IMR-90 (cell line): ENCODE data around the gene OGFR. TPM values are rescaled to one million over a fixed set of nuclear protein-coding genes. Genes with fewer than 3 reads are reported as not detected.

Experiments
- ATAC-seq: fragments of 200-7000 bp; cut with Tn5 transposase; 2 replicates; pipeline ENCODE4 v1.9.1; 2020; ENCODE audit warnings: low read depth, mild to moderate bottlenecking, moderate library complexity
- BruUV-seq: library from RNA; stranded (reverse); fragments of 400-500 nt; replicated peaks from 2 replicates; lab custom pipeline; 2021; lab: Mats Ljungman, UMichigan
- CTCF ChIA-PET: fragments of 300-600 bp; formaldehyde crosslinking; extraction: SDS; loops from one replicate; lab custom pipeline; 2021; ENCODE audit warnings: antibody characterized with exemption; lab: Yijun Ruan, JAX
- POLR2A ChIA-PET: fragments of 300-600 bp; sonication (Branson Sonifier 250); formaldehyde crosslinking; loops from one replicate; lab custom pipeline; 2022; ENCODE audit warnings: antibody characterized with exemption; ENCODE audit not compliant: unreplicated experiment; lab: Charles Lee
- DNase-seq: peaks from one replicate; pipeline ENCODE4 v3.0.0; 2013
- H2AFZ ChIP-seq: replicated peaks from 2 replicates; pipeline ENCODE3; 2013; ENCODE audit warnings: low read length, mild to moderate bottlenecking; ENCODE audit not compliant: poor library complexity
- H2AK5ac ChIP-seq: 2 replicates; pipeline ENCODE4 v1.6.1; 2013; ENCODE audit warnings: low read depth, low read length, inconsistent platforms
- H2AK9ac ChIP-seq: replicated peaks from 2 replicates; pipeline ENCODE3; 2013; ENCODE audit warnings: mild to moderate bottlenecking, low read depth, low read length, moderate library complexity; ENCODE audit not compliant: poor library complexity
- H2BK120ac ChIP-seq: 2 replicates; pipeline ENCODE4 v1.6.1; 2013; ENCODE audit warnings: low read depth, low read length, inconsistent platforms
- H2BK15ac ChIP-seq: 3 replicates; pipeline ENCODE4 v1.6.1; 2013; ENCODE audit warnings: low read depth, low read length, inconsistent platforms
- H2BK20ac ChIP-seq: 2 replicates; pipeline ENCODE4 v1.6.1; 2013; ENCODE audit warnings: low read depth, mild to moderate bottlenecking, inconsistent platforms, low read length, moderate library complexity
- H2BK5ac ChIP-seq: 2 replicates; pipeline ENCODE4 v1.6.1; 2013; ENCODE audit warnings: mild to moderate bottlenecking, low read depth, low read length, inconsistent platforms; ENCODE audit not compliant: poor library complexity, severe bottlenecking
- H3K14ac ChIP-seq: replicated peaks from 2 replicates; pipeline ENCODE4 v1.6.1; 2013; ENCODE audit warnings: low read depth, low read length, inconsistent platforms
- H3K18ac ChIP-seq: 2 replicates; pipeline ENCODE4 v1.6.1; 2013; ENCODE audit warnings: low read depth, low read length, control low read depth
- H3K23ac ChIP-seq: 2 replicates; pipeline ENCODE4 v1.6.1; 2013; ENCODE audit warnings: low read depth, low read length, inconsistent platforms
- H3K27ac ChIP-seq: 2 replicates; pipeline ENCODE4 v1.5.1; 2013; ENCODE audit warnings: mild to moderate bottlenecking, control low read depth, low read length; ENCODE audit not compliant: insufficient read depth
- H3K27me3 ChIP-seq: 2 replicates; pipeline ENCODE4 v1.6.1; 2013; ENCODE audit warnings: low read length; ENCODE audit not compliant: control insufficient read depth, insufficient read depth
- H3K36me3 ChIP-seq: 2 replicates; pipeline ENCODE4 v1.6.1; 2013; ENCODE audit warnings: low read length, mixed read lengths; ENCODE audit not compliant: control insufficient read depth, insufficient read depth
- H3K4ac ChIP-seq: 2 replicates; pipeline ENCODE4 v1.6.1; 2013; ENCODE audit warnings: low read depth, low read length, inconsistent platforms
- H3K4me1 ChIP-seq: 2 replicates; pipeline ENCODE4 v1.6.1; 2013; ENCODE audit warnings: low read length, mixed read lengths; ENCODE audit not compliant: control insufficient read depth, insufficient read depth
- H3K4me2 ChIP-seq: 2 replicates; pipeline ENCODE4 v1.6.1; 2013; ENCODE audit warnings: low read depth, mild to moderate bottlenecking, control low read depth, low read length, moderate library complexity
- H3K4me3 ChIP-seq: 2 replicates; pipeline ENCODE4 v1.5.1; 2013; ENCODE audit warnings: low read depth, mild to moderate bottlenecking, control low read depth, low read length, moderate library complexity; ENCODE audit not compliant: insufficient read depth
- H3K56ac ChIP-seq: 2 replicates; pipeline ENCODE4 v1.6.1; 2013; ENCODE audit warnings: low read length, inconsistent platforms; ENCODE audit not compliant: insufficient read depth; ENCODE audit errors: extremely low read depth
- H3K79me1 ChIP-seq, 2 experiments: 2 replicates each; pipeline ENCODE4 v1.6.1; 2013; ENCODE audit warnings: low read length in 2 of 2, inconsistent platforms in 1 of 2, low read depth in 1 of 2
- H3K9ac ChIP-seq: 2 replicates; pipeline ENCODE4 v1.6.1; 2013; ENCODE audit warnings: low read depth, low read length, control low read depth
- H3K9me1 ChIP-seq: 2 replicates; pipeline ENCODE4 v1.6.1; 2013; ENCODE audit warnings: low read length, inconsistent platforms; ENCODE audit not compliant: insufficient read depth
- H3K9me3 ChIP-seq: 2 replicates; pipeline ENCODE4 v1.6.1; 2013; ENCODE audit warnings: low read length; ENCODE audit not compliant: control insufficient read depth, insufficient read depth
- H4K20me1 ChIP-seq: 2 replicates; pipeline ENCODE4 v1.6.1; 2013; ENCODE audit warnings: low read length, inconsistent platforms; ENCODE audit not compliant: insufficient read depth
- H4K5ac ChIP-seq: 2 replicates; pipeline ENCODE4 v1.6.1; 2013; ENCODE audit warnings: mild to moderate bottlenecking, low read depth, low read length, control low read depth
- H4K8ac ChIP-seq, 2 experiments: 2 replicates each; pipeline ENCODE4 v1.6.1; 2013; ENCODE audit warnings: low read depth in 2 of 2, low read length in 2 of 2, control low read depth in 1 of 2, inconsistent platforms in 1 of 2
- H4K91ac ChIP-seq: 2 replicates; pipeline ENCODE4 v1.6.1; 2013; ENCODE audit warnings: low read depth, low read length, inconsistent platforms; ENCODE audit not compliant: insufficient read depth
- CEBPB ChIP-seq: IDR thresholded peaks from 2 replicates; pipeline ENCODE4 v1.6.1; 2012; ENCODE audit warnings: low read depth, low read length, improper control_type of control experiment
- CHD1 ChIP-seq: IDR thresholded peaks from 2 replicates; pipeline ENCODE4 v1.6.1; 2012; ENCODE audit warnings: low read depth, low read length, improper control_type of control experiment
- FOS ChIP-seq: fragments of 150-350 bp; IDR thresholded peaks from 2 replicates; pipeline ENCODE4 v1.6.1; 2016; ENCODE audit warnings: low read depth, low read length
- MAFK ChIP-seq: IDR thresholded peaks from 2 replicates; pipeline ENCODE4 v1.6.1; 2012; ENCODE audit warnings: low read depth, low read length, improper control_type of control experiment
- MAZ ChIP-seq: IDR thresholded peaks from 2 replicates; pipeline ENCODE4 v1.6.1; 2012; ENCODE audit warnings: low read depth, mild to moderate bottlenecking, low read length, improper control_type of control experiment, moderate library complexity, borderline replicate concordance
- MXI1 ChIP-seq: IDR thresholded peaks from 2 replicates; pipeline ENCODE4 v1.6.1; 2012; ENCODE audit warnings: low read depth, mild to moderate bottlenecking, low read length, moderate library complexity, borderline replicate concordance
- NFE2L2 ChIP-seq: fragments of 150-350 bp; IDR thresholded peaks from 2 replicates; pipeline ENCODE4 v1.6.1; 2016; ENCODE audit warnings: low read depth, mild to moderate bottlenecking, low read length
- POLR2A ChIP-seq: IDR thresholded peaks from 2 replicates; pipeline ENCODE4 v1.6.1; 2012; ENCODE audit warnings: mild to moderate bottlenecking, low read depth, low read length
- RAD21 ChIP-seq: IDR thresholded peaks from 2 replicates; pipeline ENCODE4 v1.6.1; 2012; ENCODE audit warnings: low read length, improper control_type of control experiment
- RFX5 ChIP-seq: IDR thresholded peaks from 2 replicates; pipeline ENCODE4 v1.8.0; 2012; ENCODE audit warnings: low read depth, mild to moderate bottlenecking, low read length, moderate library complexity
- SMC3 ChIP-seq: fragments of 150-350 bp; IDR thresholded peaks from 2 replicates; pipeline ENCODE4 v1.6.1; 2016; ENCODE audit warnings: low read depth, mild to moderate bottlenecking, antibody characterized with exemption, low read length, moderate library complexity
- WGBS, 2 experiments: methylation state at CpG; one replicate each; pipeline versions ENCODE4 v1.1.5 to v1.1.7; 2013; ENCODE audit warnings: missing lambda C conversion rate in 2 of 2; ENCODE audit not compliant: insufficient read length in 1 of 2; ENCODE audit errors: extremely low coverage in 2 of 2; 5-methylcytosine and 5-hydroxymethylcytosine counted together
- dilution Hi-C: fragments of 300-500 bp; cut with HindIII; formaldehyde crosslinking; loops from one replicate; pipeline ENCODE4 v1.14.3; 2018; ENCODE audit warnings: low sequenced_read_pairs; ENCODE audit not compliant: unreplicated experiment
- in situ Hi-C: fragments of 300-500 bp; cut with MboI; formaldehyde crosslinking; loops from 3 replicates; pipeline ENCODE4 v1.14.3; 2019; ENCODE audit warnings: low sequenced_read_pairs, inconsistent platforms, mixed read lengths
- intact Hi-C: fragments of 100-400 bp; cut with micrococcal nuclease; formaldehyde crosslinking; loops from 2 replicates; pipeline ENCODE4 v1.10.0; 2022
- polyA plus RNA-seq, 3 experiments: library from polyadenylated mRNA; depleted of rRNA; stranded (reverse); fragments of >200 nt; gene quantifications; 2 replicates each; pipeline ENCODE4 v1.2.3, GENCODE V29; 2012; ENCODE audit warnings: low replicate concordance in 1 of 3
- total RNA-seq: library from RNA; depleted of rRNA; stranded (reverse); fragments of >200 nt; gene quantifications from 2 replicates; pipeline ENCODE4 v1.2.3, GENCODE V29; 2012
- TF ChIP-seq, protein P1 (sequence below): fragments of 150-350 bp; IDR thresholded peaks from 2 replicates; pipeline ENCODE4 v1.6.1; 2016; ENCODE audit warnings: low read depth, mild to moderate bottlenecking, low read length, moderate library complexity, borderline replicate concordance
- TF ChIP-seq, protein P2 (sequence below): fragments of 150-350 bp; IDR thresholded peaks from 2 replicates; pipeline ENCODE4 v1.6.1; 2017; ENCODE audit warnings: mild to moderate bottlenecking, antibody characterized with exemption, low read length, low read depth
- TF ChIP-seq, protein P3 (sequence below): conservative IDR thresholded peaks from 2 replicates; pipeline ENCODE4 v1.5.1; 2012; ENCODE audit warnings: mild to moderate bottlenecking, low read depth, low read length, improper control_type of control experiment

Gene OGFR
- total and polyA plus RNA-seq, 2 of the 4 experiments (the other 2 are of a cell fraction) = 22.4 to 30.1 TPM

DNA sequence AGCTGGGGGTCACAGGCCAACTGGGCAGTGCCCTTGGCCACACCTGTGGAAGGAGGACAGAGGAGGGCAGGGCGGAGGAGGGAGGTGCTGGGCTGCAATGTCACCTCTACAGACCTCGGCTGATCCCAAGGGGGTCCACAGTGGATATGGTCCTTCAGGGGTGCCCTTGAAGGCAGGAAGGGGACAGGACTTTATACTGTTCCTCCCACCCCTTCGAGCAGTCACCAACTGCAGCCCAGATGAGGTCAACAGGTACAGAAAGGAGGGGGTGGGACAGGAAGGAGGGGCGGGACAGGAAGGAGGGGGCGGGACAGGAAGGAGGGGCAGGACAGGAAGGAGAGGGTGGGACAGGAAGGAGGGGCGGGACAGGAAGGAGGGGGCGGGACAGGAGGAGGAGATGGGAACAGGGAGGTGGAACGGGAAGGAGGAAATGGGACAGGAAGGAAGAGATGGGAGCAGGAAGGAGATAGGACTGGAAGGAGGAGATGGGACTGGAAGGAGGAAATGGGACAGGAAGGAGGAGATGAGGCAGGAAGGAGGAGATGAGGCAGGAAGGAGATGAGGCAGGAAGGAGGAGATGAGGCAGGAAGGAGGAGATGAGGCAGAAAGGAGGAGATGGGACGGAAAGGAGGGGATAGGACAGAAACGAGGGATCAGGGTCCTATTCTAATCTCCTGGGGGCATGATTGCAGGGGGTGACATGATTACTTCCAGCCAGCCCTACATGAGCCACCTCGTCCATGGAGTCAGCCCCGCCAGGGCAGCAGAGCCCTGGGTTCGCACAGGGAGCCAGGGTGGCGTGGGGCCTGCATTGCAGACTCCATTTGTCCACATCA lies 27.7 kb upstream of the OGFR start:
- H3K36me3 ChIP-seq = no peaks in the 10 kb centered on the region
- peak overlapping the region; percentile 28; the same call in 1 of the 3 replicates for H2BK15ac ChIP-seq
- no peak overlapping the region for H3K23ac ChIP-seq
- DNase-seq (peak; percentile 13), ATAC-seq (peak; percentile 38; the same call in 1 of the 2 replicates)
- H3K4me3 ChIP-seq = no peak overlapping the region
- H4K8ac ChIP-seq = peak overlapping the region; percentile 89 to 99
- H3K9me1 ChIP-seq = no peaks in the 10 kb centered on the region; the same call in 1 of the 2 replicates
- H4K20me1 ChIP-seq = no peaks in the 10 kb centered on the region
- 0 out of 2 replicates have a peak overlapping the region, but pooled peaks have one; percentile 6 for H2BK20ac ChIP-seq
- peak overlapping the region; percentile 72 for H4K5ac ChIP-seq
- no peak overlapping the region for H2AK9ac ChIP-seq
- H3K4me2 ChIP-seq = no peak overlapping the region
- peaks cover 2% of the 10 kb centered on the region; the same call in 1 of the 2 replicates for H3K27me3 ChIP-seq
- intact Hi-C loops = no loop called here
- in situ Hi-C loops = no loop called here
- H2AK5ac ChIP-seq = peak overlapping the region; percentile 67
- H3K27ac ChIP-seq = no peak overlapping the region
- H3K4me1 ChIP-seq = peaks cover 5% of the 10 kb centered on the region; the same call in 1 of the 2 replicates
- H3K4ac ChIP-seq = peak overlapping the region; percentile 65; the same call in 1 of the 2 replicates
- H2BK120ac ChIP-seq = peak overlapping the region; percentile 32; the same call in 1 of the 2 replicates
- H2AFZ ChIP-seq = peak overlapping the region; percentile 85
- no peak overlapping the region for H2BK5ac ChIP-seq
- no TSS peak for BruUV-seq
- H3K56ac ChIP-seq = no peak overlapping the region
- dilution Hi-C loops = no loop called here
- ChIA-PET POLR2A (no interaction called here), CTCF (no interaction called here)
- no peak overlapping the region for H3K18ac ChIP-seq
- no peaks in the 10 kb centered on the region for H3K79me1 ChIP-seq
- H4K91ac ChIP-seq = no peak overlapping the region
- H3K14ac ChIP-seq = no peak overlapping the region
- no peak overlapping the region for H3K9ac ChIP-seq
- WGBS, 2 experiments = 58% methylated on average over 2 of the region's 14 CpGs; no CpG with 5 or more reads in 1 of the 2 experiments
- H3K9me3 ChIP-seq = no peaks in the 10 kb centered on the region
- TF ChIP-seq POLR2A (no peak), NFE2L2 (no peak), RAD21 (no peak), FOS (no peak), CEBPB (no peak), CHD1 (no peak), MAFK (no peak), MAZ (no peak), RFX5 (no peak), MXI1 (no peak), SMC3 (no peak)
- TF ChIP-seq, protein P1, sequence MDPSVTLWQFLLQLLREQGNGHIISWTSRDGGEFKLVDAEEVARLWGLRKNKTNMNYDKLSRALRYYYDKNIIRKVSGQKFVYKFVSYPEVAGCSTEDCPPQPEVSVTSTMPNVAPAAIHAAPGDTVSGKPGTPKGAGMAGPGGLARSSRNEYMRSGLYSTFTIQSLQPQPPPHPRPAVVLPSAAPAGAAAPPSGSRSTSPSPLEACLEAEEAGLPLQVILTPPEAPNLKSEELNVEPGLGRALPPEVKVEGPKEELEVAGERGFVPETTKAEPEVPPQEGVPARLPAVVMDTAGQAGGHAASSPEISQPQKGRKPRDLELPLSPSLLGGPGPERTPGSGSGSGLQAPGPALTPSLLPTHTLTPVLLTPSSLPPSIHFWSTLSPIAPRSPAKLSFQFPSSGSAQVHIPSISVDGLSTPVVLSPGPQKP = no peak
- TF ChIP-seq, protein P2, sequence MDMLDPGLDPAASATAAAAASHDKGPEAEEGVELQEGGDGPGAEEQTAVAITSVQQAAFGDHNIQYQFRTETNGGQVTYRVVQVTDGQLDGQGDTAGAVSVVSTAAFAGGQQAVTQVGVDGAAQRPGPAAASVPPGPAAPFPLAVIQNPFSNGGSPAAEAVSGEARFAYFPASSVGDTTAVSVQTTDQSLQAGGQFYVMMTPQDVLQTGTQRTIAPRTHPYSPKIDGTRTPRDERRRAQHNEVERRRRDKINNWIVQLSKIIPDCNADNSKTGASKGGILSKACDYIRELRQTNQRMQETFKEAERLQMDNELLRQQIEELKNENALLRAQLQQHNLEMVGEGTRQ = no peak
- TF ChIP-seq, protein P3, sequence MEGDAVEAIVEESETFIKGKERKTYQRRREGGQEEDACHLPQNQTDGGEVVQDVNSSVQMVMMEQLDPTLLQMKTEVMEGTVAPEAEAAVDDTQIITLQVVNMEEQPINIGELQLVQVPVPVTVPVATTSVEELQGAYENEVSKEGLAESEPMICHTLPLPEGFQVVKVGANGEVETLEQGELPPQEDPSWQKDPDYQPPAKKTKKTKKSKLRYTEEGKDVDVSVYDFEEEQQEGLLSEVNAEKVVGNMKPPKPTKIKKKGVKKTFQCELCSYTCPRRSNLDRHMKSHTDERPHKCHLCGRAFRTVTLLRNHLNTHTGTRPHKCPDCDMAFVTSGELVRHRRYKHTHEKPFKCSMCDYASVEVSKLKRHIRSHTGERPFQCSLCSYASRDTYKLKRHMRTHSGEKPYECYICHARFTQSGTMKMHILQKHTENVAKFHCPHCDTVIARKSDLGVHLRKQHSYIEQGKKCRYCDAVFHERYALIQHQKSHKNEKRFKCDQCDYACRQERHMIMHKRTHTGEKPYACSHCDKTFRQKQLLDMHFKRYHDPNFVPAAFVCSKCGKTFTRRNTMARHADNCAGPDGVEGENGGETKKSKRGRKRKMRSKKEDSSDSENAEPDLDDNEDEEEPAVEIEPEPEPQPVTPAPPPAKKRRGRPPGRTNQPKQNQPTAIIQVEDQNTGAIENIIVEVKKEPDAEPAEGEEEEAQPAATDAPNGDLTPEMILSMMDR = no peak
